ENCODE measurements around the gene FAM200B.
"Not testable (repeated sequence)": the region's sequence is repeated elsewhere in the genome, so short reads cannot be mapped to it uniquely, and the experiment has no call there.

GRCh38 chr4:15733061-15733460 is 51.4 kb downstream of the FAM200B start:
- TF ChIP-seq CTCF (IDR thresholded peaks at IDR 0.05; ENCODE audit: low read depth, low read length); EZH2phosphoT487 (IDR thresholded peaks at IDR 0.05; ENCODE audit: low read depth): not testable (repeated sequence)

Measured in OCI-LY3 (cell line).